GM18511 (cell line): Measurements from ENCODE around the gene EBF3.

ENCODE experiments used
- ATAC-seq: cut with Tn5 transposase; IDR thresholded peaks from one replicate; pipeline ENCODE4 v1.9.1; 2021; ENCODE audit warnings: mild to moderate bottlenecking, moderate library complexity; ENCODE audit not compliant: unreplicated experiment

Gene EBF3

DNA sequence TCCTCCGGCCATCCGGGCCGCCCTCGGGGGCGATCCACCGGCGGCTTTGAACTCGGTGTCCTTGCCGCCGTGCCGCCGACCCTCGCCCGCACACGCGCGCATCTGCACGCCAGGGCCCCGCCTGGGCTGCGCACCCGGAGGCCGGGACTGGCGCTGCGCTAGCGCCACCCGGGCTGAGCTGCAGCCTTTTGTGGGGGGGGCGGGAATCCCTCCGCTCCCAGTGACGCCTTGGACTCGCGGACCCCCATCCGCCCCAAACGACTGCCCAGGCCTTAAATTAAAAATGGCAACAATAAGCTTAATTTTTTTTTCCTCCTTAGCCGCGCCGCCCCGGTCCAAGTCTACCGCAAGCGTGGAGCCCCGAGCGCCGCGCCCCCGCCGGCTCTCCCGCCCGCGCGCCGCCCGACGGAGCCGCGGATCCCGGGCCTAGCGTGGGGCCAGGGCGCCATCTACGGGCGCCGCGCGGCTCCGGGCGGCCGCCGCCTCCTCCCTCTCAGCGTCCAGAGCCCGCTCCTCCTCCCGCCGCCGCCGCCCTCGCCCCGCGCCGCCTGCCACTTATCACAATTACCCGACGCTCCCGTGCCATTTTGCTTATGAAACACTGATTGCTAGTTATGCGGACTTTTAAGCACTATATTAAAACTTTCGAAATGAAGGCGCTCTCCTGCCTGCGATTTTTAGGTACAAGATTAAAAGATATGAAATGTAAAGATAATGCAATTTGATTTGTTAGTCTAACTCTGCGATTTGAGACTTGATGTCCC is 7.5 kb upstream of the EBF3 start:
- ATAC-seq, result no peak

DNA sequence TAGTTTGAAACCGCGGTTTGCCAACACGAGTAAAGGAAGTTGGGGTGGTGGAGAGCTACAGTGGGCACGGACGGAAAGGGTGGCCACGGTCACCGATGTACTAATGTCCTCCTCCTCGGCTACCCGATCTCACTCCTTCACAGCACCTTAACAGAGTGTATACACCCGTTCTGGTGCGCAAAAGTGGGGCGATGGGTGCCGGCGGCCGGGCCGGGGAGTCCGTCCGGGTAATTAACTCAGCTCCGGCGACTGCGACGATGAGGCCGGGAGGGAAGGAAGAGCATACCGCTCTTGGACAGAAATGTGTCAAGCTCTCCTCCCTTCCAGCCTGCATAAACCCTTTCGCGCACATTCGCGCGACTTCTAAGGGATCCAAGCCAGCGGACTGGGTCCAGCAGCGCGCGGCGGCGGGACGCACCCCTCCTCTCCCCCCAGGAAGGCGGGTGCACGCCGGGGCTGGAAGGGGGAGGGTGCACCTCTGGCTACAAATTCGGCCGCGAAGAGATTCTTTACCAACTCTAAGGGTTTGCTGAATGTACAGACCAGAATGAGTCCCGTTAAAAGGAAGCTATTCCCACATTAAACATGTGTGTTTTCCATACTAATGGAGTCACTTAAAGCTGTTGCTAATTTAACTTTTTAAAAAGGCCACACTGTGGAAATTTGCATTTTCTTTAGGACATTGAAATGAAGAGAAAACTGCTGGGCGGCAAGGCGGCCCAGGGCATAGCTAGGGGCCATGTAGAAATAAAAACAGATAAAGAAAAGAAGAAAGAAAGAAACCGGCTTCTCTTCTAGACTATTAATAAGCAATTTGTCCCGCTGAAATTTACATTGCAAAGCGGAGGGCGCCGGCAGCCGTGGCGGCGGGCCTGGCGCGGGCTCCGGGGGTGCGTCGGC is 6.6 kb upstream of the EBF3 start:
- no peak for ATAC-seq

DNA sequence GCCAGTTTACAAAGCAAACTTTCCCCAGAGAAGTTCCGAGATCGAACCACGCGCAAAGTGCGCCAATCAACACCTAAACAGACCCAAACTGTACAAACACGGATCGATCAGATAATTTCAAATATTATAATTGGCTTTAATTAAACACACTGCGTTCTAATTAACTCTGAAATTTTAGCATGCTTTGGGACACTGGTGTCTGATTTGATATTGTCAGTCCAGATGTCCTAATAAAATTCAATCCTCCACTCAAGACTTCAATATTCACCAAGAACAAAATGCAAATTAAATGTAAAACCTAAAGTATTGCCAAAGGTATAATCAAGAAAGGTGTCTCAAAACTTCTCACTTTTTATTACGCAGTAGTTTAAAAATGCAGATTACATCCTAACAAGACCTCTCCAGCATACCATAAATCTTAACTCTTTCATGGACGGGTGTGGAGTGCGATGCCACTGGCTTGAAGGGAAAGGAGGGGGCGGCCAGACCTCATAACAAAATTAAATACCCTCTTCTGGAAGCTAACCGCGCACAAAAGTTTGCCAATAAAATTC is 5.9 kb upstream of the EBF3 start:
- no peak for ATAC-seq

DNA sequence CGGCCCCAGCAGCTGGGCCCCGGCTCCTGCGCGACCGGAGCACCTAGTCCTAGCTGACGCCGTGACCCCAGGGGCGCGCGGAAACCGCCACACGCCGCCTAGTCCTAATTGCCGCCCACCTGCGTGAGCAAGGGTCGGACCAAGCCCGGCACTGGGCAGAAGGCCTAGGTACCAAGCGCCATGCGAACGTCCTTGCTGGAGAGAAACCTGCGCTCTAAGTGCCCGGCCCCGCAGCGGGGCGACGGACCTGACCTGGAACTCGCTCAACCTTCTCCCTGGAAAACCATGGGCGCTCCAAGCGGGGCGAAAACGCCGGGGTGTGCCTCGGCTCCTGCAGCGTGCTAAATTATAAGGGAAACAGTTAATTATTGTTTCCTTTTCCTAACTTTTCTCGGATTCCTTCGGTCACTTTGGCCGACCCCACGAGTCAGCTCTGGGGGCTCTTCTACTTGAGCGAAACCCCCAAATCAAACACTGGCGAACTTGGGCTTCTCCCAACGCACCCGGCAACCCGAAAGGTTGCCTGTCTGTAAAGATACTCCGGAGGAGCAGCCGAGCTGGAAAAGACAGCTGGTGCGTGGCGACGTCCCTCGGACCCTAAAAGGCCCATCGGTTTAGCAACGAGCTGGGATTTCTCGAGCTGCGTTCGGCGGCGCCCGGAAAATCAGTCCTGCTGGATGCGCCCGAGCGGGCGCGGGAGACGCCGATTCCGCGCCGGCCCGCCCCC is 5.3 kb upstream of the EBF3 start:
- ATAC-seq, result no peak

DNA sequence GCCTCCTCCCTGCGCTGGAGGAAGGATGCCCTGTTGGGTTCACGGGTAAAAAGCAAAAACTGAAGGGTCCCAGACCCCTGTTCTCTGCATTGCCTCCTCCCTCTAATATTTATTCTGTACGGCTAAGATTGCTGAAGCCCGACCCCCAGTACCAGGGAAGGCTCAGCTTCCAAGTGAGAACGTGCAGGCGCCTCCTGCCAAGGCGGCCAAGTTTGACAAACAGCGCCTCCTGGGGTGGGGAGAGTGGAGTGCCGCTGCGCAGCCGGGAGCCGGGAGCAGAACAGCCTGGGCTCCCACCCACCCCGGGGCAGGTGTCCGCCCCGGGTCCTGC is 4.7 kb upstream of the EBF3 start:
- no peak for ATAC-seq

DNA sequence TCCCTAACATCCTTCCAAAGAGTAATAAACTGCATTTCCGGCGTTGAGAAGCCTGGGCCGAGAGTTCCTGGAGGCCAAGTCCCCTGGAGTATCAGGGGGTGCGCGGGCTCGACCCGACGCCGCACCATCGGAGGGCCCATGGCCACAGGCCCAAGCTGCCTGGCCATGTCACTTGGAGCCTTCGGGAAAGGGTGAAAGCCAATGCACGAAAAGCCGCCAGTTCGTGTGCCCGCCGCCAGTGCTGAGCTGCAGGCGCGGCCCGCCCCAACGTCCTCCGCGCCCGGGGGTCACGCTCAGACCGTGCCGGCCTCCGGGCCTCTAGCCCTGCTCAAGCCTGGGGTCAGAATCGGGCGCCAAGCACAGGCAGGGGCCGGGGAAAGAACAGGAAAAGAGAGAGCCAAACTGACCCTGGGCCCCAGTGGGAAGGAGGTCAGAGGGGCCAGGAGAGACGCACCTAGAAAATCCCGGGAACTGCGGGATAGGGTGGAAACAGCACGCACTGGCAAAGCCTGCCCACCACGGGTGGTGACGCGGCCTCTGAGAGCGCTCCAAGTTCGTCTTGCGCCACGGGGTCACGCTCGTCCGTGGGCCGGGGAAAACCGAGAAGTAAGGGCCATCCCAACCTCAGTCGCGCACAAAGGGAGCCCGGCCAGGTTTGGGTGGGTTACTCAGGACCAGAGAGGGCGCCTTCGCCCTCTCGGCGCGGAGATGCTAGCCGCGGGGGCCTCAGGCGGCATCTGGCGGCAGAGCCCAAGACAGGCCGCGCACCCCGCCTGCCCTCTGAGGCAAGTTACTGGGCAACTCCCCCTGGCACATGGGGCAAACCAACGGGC is 4.2 kb upstream of the EBF3 start:
- ATAC-seq, result no peak

DNA sequence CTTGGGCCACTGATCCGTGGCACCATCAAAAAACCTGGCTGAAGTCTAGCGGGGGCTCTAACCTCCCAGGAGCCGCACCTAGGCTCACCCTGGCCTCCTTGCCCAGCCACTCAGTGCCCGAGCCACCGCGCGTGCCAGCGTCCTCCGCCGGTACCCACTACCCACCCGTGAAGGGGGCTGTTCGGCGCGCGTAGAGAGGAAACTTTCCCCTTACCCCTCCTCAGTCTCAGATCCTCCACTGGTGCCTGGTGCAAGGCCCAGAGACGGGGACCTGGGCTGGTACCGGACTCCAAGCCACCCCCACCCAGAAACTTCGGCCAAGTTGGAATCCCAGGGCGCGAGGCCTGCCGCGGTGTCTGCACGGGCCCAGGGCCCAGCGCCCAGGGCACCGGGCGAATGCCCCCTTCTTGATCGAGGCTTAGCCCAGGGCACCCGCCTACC is 3.5 kb upstream of the EBF3 start:
- ATAC-seq, result no peak

DNA sequence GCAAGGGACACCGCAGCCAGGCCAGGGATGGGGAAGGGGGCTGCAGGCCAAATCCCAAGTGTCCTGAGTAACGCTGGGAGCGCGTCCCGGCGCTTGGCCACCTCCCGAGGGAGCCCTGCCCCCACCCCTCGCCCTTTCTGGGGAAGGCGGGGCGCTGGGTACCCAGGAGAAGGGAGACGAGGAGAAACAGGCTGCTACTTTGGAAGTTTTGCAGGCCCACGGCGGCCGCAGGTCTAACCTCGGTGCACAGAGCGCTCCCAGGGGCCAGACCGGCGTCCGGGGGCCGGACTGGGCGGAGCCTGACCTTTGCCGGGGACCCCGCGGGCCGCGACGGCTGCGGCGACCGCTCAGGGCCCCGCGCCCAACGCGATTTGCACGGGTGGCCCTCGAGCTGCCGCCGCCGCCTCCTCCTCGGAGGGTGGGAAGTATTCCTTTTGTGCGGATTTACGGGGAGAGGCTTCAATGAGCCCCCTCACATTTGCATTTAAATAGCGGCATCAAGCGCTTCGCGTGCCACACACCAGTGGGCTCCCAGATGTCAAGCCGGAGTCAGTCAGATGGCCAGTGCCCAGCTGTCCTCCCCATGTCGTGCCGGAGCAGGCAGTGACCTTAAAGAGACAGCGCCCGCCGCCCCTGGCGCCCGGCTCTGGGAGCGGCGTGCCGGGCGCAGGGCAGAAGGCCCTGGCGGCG is 3.0 kb upstream of the EBF3 start:
- ATAC-seq, result no peak

DNA sequence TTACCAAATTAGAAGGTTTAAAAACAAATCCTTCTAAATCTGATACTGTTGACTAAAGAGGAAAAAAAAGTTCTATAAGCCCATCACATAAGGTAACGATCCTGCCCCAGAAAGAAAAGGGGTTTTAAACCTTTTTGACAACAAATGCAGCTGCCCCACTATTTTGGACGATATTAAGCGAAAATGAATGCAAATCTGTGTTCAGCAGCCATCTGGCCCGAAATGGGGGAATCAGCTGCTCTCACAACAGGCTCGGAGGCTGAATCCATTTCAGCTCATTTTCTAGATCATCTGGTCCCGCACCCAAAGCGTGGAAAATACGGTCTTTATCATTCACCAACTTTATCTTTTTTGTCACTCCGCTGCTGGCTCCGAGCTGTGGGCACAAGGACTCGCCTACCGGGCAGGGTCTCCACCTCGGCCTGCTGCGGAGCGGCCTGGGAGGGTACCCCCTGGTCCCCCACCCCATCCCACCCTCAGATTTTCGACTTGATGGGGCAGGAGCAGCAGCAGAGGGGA is 2.4 kb upstream of the EBF3 start:
- no peak for ATAC-seq

DNA sequence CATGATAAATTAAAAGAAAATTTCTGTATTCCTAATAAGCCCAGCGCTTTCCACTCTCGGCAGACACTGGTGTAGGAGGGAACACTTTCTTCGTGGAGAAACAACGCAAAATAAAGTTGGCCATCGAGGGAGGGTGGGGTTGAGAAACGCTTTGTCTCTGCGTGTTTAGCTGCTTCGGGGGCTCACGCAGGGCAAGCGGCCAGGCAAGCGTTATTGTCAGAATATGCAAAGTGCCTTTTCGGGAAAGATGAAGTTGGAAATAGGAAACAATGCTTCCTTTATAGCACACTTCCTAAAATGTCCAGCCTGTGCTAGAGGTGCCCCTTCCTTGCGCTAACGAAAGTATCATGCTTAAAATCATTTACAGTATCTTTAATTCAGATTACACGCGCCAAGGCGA is 1.9 kb upstream of the EBF3 start:
- no peak for ATAC-seq

DNA sequence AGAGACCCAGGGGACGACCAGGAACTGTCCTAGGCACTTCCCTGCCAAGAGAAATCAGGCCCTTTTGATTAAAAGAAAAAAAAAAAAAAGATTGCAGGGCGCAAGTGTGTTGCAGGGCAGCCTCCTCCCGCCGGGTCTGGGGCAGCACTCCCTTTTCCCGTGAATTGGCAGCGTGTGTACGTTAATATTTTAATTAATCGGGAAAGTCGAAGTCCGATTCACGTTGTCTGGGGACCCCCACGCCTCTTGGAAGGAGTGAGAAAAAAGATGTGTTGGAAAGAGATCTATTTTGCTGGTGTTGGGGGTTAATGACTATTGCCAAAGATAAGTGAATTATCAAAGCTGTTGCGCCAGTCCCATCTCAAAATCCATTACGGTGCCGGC is 1.3 kb upstream of the EBF3 start:
- no peak for ATAC-seq

DNA sequence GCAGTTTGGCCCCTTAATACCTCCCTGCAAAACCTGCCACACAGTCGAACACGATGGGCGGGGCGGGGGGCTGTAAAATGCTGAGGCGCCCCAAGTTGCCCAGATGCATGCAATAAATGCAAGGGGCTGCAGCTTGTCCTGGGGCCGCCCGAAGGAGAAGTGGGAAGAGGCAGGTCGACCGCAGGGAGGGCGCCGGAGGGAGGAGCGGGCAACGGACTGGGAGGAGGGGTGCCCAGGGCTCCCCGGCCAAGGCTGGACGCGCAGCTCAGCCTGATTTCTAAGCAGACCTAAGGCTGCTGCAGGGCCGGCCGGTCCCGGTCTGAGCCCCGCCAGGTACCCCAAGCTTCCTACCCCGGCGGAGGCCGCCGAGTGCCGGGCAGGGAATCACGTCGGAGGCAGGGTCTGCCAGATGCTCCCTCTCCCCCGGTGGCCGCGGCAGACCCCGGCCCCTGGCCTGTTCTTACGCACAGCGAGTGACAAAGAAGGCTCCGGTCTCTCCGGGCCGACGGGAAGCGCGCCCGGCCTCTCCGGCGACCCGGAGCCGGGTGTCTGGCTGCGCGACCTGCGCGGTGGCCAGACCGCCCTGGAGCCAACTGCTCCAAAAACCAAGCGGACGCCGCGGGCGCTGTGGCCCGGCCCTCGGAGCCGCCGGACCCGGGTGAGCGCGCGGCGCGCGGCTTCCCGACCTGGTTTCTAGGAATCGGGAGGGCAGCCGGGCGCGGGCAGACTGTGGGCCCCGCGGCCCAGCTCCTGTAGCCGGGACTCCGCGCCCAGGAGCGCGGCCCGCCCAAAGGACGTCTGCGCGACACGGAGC is 744 bp upstream of the EBF3 start:
- no peak for ATAC-seq

DNA sequence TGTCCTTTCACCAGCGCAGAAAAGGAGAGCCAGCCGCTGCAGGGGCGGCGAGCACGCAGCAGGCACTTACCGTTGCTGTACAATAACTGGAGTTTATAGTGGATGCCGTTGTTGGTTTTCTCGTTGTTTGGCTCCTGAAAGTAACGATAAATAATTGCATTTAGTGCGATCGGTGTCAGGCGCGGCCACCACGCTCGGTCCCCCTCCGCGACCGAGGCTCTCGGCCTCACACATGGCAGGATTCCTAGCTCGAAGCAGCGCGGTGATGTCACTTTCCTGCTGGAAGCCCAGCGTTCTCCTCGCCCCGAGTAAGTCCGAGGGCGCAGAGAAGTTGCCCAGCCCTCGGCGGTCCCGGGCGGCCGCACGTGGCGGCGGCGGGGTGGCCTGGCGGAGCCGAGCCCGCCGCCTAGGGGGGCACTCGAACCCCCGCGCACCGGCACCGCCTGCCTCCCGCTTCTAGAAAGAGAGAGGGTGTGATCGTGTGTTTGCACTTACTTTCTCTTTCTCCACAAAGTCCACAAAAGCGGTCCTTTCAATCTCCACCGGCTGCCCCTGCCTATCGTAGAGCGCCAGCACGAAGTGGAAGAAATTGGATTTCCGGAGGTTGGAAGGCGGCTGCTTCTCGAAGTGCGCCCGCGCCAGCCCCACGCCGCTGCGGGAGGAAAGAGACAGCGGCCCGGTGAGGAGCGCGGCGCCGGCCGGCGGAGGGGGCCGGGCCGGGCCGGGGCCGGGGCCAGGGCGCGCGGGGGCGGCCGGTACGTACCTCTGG is 1.0 kb downstream of the EBF3 start:
- no peak for ATAC-seq

DNA sequence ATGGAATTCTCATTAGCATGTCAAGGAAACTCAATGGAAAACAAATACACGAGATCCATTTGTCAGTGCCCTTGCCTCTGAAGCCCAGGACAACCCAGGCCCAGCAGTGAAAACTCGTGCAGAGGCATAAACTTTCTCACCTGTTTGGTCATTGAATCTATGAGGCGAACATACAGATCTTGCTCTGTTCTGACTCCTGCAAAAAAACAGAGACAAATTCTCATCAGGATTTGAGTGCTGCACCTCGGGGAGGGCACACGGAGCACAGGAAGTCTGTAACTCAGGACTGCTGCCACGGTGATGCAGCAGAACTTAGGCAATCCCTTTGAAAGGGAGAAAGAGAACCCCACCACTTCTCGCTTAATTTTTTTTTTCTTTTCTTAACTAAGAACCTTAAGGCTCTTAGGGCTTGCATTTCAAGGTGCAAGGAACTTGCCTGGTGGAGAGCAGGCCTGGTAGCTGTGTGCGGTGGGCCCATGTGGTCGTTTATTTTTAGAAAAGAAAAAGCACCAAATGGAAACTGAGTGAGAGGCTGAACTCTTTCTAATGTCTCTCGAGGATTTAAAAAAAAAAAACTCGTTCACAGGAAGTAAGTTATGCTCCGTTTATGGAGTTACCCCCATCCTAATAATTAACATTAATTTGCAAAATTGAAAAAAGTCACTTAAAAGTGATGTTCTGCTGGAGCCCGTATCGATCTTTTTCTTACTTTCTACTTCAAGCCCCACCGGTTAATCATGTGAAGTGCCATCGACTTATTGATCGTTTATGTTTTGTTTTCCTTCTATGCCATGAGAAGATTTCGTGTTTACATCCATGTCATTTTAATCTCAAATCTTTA is 1.8 kb downstream of the EBF3 start:
- ATAC-seq, result no peak

DNA sequence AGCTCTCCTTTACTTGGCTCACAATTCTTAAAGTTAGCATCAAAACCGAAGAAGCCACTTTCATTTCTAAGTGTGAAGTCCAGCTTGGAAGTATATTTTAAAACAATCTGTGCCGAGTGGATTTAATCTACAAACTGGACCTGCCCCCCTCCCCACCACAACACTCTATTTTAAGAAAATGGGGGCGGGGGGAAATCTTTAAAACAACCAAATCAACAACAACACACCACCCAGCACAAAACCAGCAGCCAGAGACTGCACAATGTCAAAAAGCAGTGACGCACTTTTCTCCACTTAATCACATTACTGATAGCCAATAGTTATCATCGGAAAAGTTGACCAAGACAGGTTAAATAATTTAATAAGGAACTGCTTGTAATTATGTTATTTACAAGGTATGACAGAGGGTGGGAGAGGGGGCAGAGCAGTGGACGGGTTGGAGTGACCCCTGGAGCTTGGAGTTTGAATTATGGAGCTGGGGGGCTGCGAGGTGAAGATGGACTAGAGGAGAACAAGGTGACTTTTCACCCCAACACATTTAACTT is 2.8 kb downstream of the EBF3 start:
- ATAC-seq, result no peak

DNA sequence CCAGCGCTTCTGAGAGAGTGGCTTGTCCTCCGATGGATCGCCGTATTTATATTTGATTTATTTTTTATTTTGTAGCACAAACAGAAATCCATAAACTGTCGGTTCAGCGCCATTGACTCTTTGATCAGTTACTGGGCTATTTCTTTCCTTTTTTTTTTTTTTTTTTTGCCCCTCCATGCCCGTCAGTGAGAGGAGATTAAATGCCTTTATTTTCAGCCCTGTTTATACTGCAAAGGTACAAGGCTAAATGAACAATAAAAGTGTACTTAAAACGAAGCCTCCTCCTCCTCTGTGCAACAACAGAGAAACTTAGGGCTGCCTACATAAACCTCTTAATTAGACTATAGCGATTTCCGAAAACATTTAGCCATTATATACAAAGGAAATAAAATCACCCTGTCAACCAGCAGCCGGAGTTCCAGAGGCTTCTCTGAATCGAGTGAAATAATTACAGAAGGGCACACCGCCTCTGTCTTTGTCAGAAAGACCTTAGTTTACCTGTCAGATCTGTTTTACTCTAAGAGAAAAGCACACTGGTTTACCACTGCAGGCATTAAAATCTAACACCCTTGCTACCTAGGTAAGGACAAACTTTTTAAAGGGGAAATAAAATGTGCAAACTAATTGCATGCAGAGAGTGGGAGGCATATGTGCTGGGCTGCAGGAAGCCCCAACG is 3.5 kb downstream of the EBF3 start:
- no peak for ATAC-seq
